HG02870 (cell line): Measurements from ENCODE around the gene EHMT1.
"Not testable (repeated sequence)": the region's sequence is repeated elsewhere in the genome, so short reads cannot be mapped to it uniquely, and the experiment has no call there.

Source experiments
- ATAC-seq: cut with Tn5 transposase; IDR thresholded peaks from one replicate; pipeline ENCODE4 v1.9.1; 2021; ENCODE audit warnings: mild to moderate bottlenecking, moderate library complexity; ENCODE audit not compliant: unreplicated experiment

EHMT1 gene

GRCh38 chr9:137614631-137615386 lies 4.0 kb upstream of the EHMT1 start:
- no peak for ATAC-seq

DNA sequence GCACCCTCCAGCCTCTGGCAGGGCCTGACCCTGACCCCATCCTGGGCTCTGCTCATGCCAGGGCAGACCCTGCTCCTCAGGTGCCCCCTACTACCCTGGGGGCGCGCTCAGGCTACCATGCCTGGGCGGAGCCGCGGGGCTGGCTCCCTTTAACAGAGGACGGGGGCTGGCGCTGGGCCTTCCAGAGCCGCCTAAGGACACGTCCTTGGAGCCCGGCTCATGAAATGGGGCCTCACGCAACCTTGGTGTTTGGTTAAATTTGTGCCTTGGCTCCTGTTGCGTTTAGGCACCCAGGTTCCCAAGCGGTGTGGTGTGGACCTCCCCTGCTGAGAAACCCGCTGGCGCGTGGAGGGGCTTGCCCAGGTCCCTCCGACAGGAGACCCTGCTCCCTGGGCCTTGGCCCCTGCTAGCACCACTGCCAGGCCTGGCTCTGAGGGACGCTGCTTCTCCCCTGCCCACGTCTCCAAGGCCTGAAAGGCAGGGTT lies 3.4 kb upstream of the EHMT1 start:
- no peak for ATAC-seq

- ATAC-seq = no peak
Measured at GRCh38 chr9:137619240-137620047, 639 bp downstream of the EHMT1 start.

- ATAC-seq = no peak
Measured at GRCh38 chr9:137620048-137620405, 1.2 kb downstream of the EHMT1 start.

DNA sequence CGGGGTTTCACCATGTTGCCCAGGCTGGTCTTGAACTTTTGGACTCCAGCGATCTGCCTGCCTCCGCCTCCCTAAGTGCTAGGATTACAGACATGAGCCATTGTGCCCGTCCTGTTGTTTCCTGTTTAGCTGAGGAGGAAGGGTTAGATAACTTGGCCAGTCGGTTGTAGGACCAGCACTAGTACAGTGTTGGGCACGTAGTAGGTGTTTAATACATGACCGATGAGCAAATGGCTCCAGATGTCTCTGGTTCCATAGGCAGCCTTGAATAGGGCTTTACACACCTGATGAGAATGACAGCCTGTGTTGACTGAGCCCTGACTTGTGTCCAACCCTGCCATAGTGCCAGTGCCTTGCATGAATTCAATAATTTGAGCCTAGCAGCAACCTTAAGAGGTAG lies 1.8 kb downstream of the EHMT1 start:
- ATAC-seq = no peak

- no peak for ATAC-seq
Measured at GRCh38 chr9:137621131-137621757, 2.4 kb downstream of the EHMT1 start.

DNA sequence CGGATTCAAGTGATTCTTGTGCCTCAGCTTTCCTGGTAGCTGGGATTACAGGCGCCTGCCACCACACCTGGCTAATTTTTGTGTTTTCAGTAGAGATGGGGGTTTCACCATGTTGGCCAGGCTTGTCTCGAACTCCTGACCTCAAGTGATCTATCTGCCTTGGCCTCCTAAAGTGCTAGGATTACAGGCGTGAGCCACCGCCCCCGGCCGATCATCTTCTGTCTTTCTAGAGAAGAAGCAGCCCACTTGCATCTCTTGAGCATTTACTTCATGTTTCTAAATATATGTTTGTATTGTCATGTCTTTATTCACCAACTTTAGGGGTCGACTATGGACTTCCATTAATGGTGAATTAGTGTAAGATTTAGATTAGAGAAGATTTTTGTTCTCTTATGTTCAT lies 3.4 kb downstream of the EHMT1 start:
- ATAC-seq = not testable (repeated sequence)

GRCh38 chr9:137626464-137626863 lies 7.7 kb downstream of the EHMT1 start:
- ATAC-seq = no peak

DNA sequence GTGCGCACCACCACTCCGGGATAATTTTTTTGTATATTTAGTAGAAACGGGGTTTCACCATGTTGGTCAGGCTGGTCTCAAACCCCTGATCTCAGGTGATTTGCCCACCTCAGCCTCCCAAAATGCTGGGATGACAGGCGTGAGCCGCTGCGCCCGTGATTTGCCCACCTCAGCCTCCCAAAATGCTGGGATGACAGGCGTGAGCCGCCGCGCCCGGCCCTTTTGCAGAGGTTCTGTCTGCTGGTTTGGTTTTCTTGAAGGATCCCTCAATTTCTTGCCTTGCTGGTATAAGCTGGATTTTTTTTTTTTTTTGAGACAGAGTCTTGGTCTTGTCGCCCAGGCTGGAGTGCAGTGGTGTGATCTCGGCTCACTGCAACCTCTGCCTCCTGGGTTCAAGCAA lies 8.6 kb downstream of the EHMT1 start:
- not testable (repeated sequence) for ATAC-seq

- ATAC-seq = no peak
Measured at GRCh38 chr9:137630126-137630525, 11.3 kb downstream of the EHMT1 start.

DNA sequence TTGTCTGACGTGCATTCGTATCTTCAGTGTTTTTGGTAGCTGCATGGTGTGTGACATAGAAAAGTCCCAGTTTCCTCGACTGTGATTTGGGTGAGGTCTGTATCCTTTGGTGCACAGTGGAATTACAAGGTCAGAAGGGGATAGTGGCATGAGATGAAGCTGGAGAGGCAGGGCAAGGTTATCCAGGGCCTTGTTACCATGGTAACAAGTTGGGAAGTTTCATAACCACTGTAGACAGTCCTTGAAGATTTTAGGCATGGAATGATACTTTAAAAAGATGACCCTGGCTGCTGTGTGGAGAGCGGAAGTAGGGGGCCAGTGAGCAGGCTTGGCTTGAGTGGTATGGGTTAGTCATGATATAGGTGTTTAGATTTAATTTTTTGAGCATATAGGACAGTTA lies 11.9 kb downstream of the EHMT1 start:
- ATAC-seq = no peak

DNA sequence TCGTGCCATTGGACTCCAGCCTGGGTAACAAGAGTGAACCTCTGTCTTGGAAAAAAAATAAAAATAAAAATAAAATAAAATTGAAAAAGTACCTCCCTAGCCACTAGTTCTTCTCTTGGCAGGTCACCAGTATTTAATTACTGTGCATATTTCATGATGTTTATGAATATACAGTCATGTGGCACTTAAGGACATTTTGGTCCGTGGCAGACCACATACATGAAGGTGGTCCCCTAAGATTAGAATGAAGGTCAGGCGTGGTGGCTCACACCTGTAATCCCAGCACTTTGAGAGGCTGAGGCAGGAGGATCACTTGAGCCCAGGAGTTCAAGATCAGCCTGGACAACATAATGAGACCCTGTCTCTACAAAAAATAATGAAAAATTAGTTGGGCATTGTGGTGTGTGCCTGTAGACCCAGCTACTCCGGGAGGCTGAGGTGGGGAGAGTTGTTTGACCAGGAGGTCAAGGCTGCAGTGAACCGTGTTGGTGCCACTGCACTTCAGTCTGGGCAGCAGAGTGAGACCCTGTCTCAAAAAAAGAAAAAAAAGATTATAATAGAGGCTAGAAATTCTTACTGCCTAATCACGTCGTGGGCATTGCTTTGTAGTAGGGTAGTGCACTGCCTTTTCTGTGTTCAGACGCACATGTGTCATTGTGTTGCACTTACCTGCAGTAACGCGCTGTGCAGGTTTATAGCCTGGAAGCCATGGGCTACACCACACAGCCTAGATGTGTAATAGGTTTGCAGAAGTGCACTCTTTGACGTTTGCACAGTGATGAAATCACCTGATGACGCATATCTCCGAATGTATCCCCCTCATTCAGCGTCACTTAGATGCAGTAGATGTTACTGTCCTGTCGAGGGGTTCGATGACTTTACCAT lies 12.8 kb downstream of the EHMT1 start:
- no peak for ATAC-seq

DNA sequence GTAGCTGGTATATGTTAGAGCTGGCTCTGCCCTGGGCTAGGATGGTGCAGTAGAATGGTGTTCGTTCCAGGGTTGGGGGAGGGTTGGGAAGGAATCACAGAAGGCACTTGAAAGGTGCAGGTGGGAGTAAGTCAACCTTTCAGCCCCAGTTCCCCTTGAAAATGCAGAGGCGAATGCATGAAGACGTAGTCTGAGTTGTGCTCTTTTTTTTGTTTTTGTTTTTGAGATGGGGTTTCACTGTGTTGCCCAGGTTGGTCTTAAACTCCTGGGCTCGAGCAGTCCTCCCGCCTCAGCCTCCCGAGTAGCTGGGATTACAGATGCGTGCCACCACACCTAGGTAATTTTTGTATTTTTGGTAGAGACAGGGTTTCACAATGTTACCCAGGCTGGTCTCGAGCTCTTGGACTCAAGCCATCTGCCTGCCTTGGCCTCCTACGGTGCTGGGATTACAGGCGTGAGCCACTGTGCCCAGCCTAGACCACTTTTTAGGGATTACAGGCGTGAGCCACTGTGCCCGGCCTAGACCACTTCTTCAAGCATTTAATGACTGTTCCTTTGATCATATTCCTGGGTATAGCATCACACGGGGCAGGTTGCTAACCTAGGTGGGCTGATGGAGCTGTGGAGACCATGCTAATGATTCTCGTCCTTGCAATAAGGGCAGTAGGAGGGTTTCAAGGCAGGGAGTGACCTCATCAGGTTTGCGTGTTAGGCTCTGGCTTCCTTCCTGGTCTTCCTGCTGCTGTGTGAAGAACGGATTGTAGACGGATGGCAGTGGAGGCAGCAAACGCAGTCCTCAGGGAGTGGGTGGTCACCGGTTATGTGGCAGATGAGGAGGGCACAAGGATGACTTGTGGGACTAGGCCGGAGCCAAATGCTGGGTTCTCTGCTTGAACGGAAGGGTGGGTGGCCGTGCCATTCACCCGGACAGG lies 13.7 kb downstream of the EHMT1 start:
- no peak for ATAC-seq

- no peak for ATAC-seq
Measured at GRCh38 chr9:137634016-137634415, 15.2 kb downstream of the EHMT1 start.

DNA sequence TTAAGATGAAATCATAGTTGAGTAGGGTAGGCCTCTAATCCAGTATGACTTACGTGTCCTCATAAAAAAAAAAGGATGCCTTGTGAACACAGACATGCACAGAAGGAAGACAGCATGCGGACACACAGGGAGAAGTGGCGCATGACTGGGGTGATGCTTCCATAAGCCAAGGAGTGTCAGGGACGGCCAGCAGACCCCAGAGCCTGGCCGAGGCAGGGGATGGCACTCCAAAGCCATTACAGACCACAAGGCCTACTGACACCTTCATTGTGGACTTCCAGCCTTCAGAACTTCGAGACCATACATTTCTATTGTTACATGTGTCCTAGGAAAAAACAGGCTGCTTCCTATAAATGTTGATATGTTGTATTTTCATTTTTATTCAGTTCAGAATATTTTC lies 19.9 kb downstream of the EHMT1 start:
- no peak for ATAC-seq

GRCh38 chr9:137639303-137640051 lies 20.7 kb downstream of the EHMT1 start:
- ATAC-seq = no peak

DNA sequence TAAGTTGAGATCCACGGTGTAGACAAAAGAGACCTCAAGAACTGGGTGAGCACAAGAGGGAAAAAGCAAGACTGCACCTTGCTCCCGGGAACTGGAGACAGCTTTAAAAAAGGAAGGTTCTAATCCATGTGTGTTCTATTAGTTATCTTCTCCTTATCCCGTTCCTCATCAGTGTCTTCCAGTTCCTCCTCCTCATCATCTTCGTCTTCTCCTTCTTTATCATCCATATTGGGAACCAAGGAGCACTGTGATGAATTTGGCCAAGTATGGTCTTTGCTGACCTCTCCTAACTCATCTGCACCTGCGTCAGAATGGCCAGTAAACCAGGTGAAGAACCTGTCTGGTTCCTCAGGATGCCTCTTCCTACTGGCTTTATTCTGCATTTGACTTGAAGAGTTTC lies 22.1 kb downstream of the EHMT1 start:
- ATAC-seq = no peak

DNA sequence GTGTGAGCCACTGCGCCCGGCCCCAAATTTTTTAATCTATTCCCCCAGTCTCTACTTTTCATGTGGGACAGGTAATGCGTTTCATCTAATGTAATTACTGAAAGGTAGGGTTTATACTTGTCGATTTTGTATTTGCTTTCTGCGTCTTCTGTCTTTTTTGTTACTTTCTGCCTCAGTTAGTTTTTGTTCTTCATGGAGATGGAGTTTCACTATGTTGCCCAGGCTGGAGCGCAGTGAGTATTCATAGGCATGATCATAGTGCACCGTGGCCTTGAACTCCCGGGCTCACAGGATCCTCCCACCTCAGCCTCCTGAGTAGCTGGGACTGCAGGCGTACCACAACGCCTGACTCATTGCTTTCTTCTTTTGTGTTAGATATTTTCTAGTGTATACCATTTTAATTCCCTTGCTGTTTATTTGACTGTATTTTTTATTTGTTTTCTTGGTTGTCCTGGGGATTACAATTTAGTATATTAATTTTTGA lies 23.4 kb downstream of the EHMT1 start:
- no peak for ATAC-seq

GRCh38 chr9:137642892-137643291 lies 24.1 kb downstream of the EHMT1 start:
- ATAC-seq = no peak
